NCI-H748 treated with DMSO at 0.1 percent for 48 hours (cell line): Measurements from ENCODE around the gene TMEM203.
A peak's percentile ranks its signal among the peaks of the same experiment; 100 is the strongest.

Source experiments
- DNase-seq: peaks from one replicate; lab custom pipeline; 2025; lab: John Stamatoyannopoulos, UW

Gene TMEM203

GRCh38 chr9:137179761-137180160 is 25.7 kb downstream of the TMEM203 start:
- DNase-seq = no peak

- no peak for DNase-seq
These were observed 26.4 kb downstream of the TMEM203 start for GRCh38 chr9:137178939-137179630.

DNA sequence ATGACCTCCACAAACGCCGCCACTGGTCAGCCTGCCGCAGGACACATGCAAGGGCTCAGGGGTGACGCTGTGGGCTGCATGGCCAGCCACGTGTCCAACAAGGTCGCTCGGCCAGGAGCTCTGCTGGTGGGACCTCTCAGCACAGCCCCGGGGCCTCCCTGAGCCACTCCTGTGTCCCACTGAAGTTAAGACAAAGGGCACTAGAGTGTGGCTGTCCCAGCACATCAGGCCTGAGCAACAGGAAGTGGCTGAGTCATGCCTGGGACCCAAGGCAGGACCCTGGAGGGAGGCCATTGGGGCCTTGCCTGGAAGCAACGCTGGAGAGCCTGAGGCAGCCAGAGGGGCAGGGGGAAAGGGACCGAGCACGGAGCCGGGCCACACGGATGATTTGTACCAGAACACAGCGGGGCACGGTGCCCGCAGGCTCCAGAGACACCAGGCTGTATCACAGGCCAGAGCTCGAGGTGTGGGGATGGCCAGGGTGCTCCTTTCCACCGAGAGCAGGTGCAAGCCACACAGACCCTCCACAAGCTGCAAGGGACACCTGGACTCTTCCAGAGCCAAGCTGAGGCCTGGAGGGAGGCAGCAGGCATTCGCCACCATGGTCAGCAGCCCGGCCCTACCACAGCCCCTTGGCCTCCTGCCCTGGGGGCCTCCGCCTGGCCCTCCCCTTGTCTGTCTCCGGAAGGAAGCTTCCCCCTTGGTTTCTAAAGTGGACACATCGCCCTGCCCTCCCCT is 27.1 kb downstream of the TMEM203 start:
- no peak for DNase-seq

DNA sequence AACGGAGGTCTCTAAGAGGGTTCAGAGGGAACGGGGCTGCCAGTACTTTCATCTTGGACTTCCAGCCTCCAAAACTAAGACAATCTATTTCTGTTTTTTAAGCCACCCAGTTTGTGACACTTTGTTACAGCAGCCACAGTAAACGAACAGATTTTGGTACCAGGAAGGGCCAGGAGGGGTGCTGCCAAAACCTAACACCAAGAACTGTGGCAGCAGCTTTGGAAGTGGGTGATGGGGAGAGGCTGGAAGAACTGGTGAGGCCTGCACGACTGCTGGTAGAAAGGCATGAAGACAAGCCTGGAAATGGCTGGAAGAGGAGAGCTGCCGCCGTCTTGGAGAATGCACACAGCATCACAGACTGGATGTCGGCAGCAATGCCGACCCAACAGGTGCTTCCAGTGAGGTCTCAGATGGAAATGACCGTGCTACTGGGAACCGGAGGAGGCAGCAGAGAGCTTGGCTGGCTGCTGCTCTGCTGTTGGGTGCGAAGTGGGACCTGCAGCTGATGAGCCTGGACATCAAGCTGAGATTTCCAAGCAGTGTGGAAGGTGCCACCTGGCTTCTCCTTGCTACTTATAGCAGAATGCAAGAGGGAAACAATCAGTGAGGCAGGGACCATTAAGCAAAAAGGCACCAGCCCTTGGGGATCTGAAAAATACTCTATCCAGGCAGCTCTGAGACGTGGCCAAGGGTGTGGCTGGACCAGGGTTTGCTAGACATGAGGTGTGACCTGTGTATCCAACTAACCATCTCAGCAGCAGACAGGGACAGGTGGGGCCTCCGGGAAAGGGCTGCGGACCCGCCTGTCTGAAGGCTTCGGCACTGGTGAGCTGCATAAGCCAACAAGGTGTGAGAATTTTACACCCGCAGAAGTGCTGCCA is 28.9 kb downstream of the TMEM203 start:
- DNase-seq = no peak

DNA sequence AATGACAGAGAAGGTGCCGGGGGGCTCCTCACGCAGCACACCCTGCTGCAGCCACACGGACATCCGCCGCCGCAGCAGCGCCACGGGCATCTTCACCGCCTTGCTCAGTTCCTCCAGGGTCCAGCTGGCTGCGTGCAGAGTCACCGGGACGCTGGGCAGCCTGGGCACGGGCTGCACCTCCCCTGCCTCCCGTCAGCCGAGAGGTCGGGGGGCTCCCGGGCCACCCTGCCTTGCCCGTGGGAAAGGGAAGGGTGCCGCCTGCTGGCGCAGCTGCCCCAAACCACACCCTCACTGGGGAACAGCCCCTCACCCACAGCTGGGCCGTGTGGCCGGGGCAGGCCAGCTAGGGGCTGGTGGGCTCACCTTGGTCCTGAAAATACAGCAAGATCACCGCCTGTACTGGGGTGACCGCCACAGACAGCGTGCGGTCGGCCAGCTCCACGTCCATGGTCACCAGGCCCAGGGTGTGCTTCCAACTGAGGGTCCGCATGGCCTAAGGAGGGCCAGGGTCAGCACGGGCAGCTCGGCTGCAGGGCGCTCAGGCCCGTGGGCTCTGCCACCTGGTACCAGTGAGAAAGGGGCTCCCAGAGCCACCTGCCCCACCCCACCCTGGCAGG is 30.0 kb downstream of the TMEM203 start:
- DNase-seq = no peak

DNA sequence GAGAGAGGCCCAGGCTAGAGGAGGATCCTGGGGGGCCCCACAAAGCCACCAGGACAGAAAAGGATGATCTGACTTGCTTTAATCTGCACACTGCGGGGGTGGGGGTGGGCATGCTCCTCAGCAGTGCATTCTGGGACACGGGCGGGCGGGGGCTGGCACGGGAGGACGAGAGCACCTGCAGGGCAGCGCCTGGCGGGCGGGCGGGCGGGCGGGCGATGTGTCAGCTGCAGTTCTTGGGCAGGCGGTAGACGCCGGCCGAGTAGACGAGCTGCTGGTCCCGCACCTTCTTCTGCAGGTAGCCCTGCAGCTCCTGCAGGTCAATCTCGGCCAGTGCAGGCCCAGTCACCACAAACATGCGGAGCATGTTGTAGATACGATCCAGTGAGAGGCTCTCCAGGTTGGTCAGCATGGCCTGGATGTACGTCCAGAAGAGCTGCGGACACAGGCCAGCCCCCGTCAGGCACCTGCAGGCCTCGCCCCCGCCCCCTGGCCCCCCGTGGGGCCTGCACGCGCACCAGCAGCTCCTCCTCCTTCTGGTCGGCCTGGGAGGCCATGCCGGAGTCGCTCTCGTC is 30.6 kb downstream of the TMEM203 start:
- DNase-seq = no peak

DNA sequence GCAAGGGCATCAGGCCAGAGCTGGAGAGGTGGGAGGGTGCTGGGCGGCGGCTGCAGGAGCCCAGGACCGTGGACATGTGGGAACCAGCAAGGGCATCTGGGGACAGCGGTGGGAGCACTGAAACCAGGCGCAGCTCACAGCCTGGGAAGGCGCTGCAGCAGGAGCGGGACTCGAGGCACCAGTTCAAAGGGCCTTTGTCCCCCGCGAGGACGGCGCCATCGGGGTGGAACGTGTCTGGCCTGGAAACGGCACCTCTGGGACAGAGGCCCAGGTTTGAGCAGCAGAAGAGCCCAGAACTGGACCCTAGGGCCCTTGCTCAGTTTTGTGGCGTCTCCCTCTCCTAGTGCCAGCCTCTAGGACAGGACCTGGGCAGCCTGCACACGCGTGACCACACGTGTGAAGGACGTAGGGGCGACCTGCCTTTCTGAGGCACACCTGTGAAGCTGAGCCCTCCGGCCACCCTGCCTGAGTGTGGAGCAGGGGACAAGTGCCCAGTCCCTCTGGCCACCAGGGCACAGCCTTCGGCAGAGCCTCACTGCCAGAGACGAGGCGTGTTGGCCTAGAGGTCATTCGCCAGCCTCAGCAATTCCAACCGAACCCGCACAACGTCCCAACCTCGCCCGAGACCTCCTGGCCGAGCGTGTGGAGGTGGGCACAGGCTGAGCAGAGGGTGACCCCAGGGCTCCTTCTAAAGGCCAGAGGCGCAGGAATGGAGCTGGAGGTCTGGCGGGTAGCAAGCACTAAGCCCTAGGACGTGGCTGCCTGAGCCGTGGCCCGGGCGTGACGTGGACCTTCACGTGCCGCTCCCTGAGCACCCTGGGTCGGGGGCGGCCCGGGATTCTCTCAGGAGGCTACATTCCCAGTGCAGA is 31.4 kb downstream of the TMEM203 start:
- DNase-seq = no peak

- no peak for DNase-seq
These were observed 32.3 kb downstream of the TMEM203 start for GRCh38 chr9:137172901-137173795.

- DNase-seq = no peak
These were observed 34.1 kb downstream of the TMEM203 start for GRCh38 chr9:137171149-137171900.

DNA sequence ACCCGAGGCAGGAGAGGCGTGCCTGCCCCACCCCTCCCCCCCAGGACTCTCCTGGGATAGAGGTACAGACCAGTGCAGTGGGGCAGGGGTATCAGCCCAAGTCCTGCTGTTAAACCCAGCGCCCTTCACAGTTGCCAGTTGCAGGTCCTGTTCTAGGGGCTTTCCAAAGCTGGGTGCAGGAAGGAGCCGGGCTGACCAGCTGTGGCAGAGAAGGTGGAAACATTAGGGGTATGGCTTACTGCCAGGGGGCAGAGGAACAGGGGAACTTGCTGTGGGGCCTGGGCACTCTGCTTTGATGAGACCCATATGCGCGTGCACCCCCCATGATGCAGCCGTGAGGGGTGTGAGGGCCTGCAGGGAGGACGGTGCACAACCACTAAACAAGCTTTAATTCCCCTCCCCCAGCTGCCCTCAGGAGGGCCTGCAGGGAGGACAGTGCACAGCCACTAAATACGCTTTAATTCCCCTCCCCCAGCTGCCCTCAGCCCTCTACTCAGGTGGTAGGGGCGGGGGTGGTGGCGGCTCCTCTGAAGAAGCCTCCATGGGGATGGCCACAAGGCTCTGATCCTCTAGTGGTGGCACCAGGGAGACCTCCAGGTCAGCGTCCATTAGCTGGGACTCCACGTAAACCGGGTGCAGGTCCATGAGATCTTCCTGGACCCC is 34.8 kb downstream of the TMEM203 start:
- DNase-seq = no peak

DNA sequence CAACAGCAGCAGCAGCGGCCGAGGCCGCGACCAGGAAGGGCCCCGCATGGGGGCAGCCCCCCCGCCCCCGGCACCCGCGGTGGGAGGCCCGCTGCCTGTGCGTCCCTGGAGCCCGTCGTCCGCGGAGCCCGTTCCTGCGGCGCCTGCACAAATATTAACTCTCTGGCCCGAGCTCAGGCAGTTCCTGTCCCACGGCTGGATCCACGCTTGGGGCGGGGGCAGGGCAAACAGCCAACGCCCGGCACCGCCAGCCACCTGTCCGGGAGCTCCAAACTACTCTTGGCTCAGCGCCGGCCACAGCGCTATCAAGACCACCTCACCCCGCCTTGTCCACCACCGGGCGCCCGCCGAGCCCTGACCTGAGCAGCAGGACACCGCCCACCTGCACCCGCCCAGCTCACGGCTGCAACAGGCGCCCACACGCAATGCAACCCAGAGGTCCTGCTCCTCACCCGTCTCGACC is 35.5 kb downstream of the TMEM203 start, which contains the start of gene LRRC26:
Gene LRRC26, minus strand, starts transcription at position 156 of the 463 bp plus-strand sequence. Its CDS starts 108 bp downstream, at position 48.
- DNase-seq = no peak

DNA sequence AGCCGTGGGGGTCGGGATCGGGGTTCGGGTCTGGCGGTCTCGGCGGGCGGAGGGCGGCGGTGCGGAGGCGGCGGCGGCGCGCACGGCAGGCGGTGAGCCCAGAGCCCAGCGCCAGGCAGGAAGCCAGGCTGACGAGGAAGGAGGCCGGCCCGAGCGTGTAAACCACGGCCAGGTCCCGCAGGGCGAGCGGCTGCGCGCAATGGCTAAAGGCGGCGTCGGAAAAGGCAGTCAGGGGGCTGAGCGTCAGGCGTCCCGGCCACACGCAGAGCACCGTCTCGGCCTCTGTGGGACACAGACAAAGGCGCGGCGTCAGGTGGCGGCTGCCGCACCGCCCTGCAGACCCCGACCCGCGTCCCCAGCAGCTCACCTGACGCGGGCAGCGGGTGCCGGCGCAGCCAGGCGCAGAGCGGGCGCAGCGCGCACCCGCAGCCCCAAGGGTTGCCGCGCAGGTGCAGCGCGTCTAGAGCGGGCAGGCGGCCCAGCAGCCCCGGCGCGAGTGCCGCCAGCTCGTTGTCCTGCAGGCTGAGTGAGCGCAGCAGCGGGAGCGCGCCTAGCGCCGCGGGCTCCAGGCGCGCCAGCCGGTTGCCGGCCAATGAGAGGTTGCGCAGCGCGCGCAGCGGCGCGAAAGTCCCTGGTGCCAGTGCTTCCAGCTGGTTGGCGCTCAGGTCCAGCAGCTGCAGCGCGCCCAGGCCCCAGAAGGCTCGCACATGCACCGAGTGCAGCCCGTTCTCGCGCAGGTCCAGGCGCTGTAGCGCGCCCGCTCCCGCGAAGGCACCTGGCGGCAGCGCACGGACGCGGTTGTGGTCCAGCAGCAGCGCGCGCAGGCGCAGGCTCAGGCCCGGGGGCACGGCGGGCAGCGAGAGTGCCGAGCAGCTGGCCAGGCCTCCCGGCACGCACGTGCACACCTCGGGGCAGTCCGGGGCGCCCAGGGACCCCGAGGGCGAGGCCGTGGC is 36.3 kb downstream of the TMEM203 start:
- DNase-seq = peak; percentile 72

DNA sequence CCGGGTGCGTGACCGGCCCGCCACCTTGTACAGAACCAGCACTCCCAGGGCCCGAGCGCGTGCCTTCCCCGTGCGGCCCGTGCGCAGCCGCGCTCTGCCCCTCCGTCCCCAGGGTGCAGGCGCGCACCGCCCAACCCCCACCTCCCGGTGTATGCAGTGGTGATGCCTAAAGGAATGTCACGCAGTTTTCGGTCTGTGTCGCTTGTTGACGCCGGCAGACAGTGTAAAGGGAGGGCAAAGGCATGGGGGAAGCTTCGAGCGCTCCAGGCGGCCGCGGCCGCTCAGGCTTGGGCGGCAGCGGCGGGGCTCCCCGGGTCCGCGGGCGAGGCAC is 36.9 kb downstream of the TMEM203 start:
- DNase-seq = no peak

DNA sequence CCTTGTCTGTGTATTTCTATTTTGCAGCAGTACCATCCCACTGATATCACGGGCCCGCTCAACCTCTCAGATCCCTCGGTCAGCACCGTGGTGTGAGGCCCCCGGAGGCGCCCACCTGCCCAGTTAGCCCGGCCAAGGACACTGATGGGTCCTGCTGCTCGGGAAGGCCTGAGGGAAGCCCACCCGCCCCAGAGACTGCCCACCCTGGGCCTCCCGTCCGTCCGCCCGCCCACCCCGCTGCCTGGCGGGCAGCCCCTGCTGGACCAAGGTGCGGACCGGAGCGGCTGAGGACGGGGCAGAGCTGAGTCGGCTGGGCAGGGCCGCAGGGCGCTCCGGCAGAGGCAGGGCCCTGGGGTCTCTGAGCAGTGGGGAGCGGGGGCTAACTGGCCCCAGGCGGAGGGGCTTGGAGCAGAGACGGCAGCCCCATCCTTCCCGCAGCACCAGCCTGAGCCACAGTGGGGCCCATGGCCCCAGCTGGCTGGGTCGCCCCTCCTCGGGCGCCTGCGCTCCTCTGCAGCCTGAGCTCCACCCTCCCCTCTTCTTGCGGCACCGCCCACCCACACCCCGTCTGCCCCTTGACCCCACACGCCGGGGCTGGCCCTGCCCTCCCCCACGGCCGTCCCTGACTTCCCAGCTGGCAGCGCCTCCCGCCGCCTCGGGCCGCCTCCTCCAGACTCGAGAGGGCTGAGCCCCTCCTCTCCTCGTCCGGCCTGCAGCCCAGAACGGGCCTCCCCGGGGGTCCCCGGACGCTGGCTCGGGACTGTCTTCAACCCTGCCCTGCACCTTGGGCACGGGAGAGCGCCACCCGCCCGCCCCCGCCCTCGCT is 37.5 kb downstream of the TMEM203 start:
- peak; percentile 27 for DNase-seq

DNA sequence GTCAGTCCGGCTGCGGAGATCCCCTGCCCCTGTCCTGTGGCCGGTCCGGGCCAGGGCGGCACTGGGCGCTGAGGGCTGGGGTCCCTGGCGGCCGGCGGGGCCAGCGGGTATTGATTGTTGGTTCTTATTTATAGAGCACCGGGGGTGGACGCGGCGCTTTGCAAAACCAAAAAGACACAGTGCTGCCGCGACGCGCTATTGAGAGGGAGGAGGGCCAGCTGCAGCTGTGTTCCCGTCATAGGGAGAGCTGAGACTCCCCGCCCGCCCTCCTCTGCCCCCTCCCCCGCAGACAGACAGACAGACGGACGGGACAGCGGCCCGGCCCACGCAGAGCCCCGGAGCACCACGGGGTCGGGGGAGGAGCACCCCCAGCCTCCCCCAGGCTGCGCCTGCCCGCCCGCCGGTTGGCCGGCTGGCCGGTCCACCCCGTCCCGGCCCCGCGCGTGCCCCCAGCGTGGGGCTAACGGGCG is 38.1 kb downstream of the TMEM203 start:
- no peak for DNase-seq
